IPS-15b (cell line): ENCODE data around the gene PRSS38.
"Not testable (repeated sequence)": the region's sequence is repeated elsewhere in the genome, so short reads cannot be mapped to it uniquely, and the experiment has no call there.

ENCODE experiments used
- H3K27me3 ChIP-seq: one replicate; pipeline ENCODE4 v1.6.1; 2013; ENCODE audit warnings: low read length; ENCODE audit not compliant: control insufficient read depth, insufficient read depth
- H3K36me3 ChIP-seq: one replicate; pipeline ENCODE4 v1.6.1; 2013; ENCODE audit warnings: low read length; ENCODE audit not compliant: control insufficient read depth, insufficient read depth
- H3K4me1 ChIP-seq: one replicate; pipeline ENCODE4 v1.6.1; 2013; ENCODE audit warnings: mild to moderate bottlenecking, low read length; ENCODE audit not compliant: control insufficient read depth, insufficient read depth
- H3K4me3 ChIP-seq: one replicate; pipeline ENCODE4 v1.5.1; 2013; ENCODE audit warnings: low read depth, low read length
- H3K9ac ChIP-seq: one replicate; pipeline ENCODE4 v1.6.1; 2013; ENCODE audit warnings: low read depth, mild to moderate bottlenecking, low read length
- H3K9me3 ChIP-seq: one replicate; pipeline ENCODE4 v1.6.1; 2013; ENCODE audit warnings: mild to moderate bottlenecking, low read length; ENCODE audit not compliant: control insufficient read depth, insufficient read depth

Gene PRSS38

DNA sequence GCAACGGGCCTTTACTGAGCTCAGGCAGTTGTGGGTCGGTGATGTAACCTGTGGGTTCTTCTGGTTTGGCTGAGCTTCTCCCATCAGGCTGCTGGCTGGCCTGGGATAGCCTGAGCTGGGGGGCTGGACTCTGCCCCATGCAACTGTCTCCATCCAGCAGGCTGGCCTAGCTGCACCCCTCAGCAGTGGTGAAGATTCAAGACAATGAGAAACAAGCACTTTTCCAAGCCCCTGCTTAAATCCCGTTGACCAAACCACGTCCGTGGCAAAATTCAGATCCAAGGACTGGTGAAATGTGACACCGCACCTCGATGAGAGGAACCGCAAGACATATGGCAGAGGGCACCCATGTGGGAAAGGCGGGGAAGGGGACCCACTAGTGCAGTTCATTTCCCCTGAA lies 25.6 kb downstream of the PRSS38 start:
- Histone ChIP-seq H3K4me3 (no peak overlapping the region), H3K4me1 (no peaks in the 10 kb centered on the region), H3K27me3 (no peaks in the 10 kb centered on the region), H3K9me3 (no peaks in the 10 kb centered on the region), H3K36me3 (no peaks in the 10 kb centered on the region), H3K9ac (no peak overlapping the region)

DNA sequence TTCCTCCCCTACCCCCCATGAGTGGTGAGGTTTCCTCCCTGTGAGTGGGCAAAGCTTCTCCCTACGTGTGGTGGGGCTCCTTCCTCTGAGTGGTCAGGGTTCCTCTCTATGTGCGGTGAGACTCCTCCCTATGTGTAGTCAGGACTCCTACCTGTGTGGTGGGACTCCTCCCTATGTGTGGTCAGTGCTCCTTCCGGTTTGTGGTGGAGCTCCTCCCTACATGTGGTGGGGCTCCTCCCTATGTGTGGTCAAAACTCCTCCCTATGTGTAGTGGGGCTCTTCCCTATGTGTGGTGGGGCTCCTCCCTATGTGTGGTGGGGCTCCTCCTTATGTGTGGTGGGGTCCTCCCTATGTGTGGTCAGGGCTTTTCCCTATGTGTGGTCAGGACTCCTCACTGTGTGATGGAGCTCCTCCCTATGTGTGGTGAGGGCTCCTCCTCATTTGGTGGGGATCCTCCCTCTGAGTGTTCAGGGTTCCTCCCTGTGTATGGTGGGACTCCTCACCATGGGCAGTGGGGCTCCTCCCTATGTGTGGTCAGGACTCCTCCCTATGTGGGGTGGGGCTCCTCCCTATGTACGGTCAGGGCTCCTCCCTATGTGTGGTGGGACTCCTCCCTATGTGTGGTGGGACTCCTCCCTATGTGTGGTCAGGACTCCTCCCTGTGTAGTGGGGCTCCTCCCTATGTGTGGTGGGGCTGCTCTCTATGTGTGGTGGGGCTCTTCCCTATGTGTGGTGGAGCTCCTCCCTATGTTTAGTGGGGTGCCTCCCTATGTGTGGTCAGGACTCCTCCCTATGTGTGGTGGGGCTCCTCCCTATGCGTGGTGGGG lies 29.1 kb downstream of the PRSS38 start:
- Histone ChIP-seq H3K9me3 (no peaks in the 10 kb centered on the region), H3K4me1 (no peaks in the 10 kb centered on the region), H3K9ac (no peak overlapping the region), H3K27me3 (no peaks in the 10 kb centered on the region), H3K4me3 (no peak overlapping the region), H3K36me3 (no peaks in the 10 kb centered on the region)

DNA sequence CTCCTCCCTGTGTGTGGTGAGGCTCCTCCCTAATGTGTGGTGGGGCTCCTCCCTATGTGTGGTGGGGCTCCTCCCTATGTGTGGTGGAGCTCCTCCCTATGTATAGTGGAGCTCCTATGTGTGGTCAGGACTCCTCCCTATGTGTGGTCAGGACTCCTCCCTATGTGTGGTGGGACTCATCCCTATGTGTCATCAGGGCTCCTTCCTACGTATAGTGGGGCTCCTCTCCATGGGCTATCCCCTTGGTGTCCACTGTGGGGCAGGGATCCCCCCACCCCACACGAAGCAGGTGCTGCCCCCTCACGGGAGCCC lies 29.6 kb downstream of the PRSS38 start:
- H3K4me3 ChIP-seq: no peak overlapping the region
- no peaks in the 10 kb centered on the region for H3K36me3 ChIP-seq
- H3K4me1 ChIP-seq: no peaks in the 10 kb centered on the region
- no peak overlapping the region for H3K9ac ChIP-seq
- no peaks in the 10 kb centered on the region for H3K27me3 ChIP-seq
- no peaks in the 10 kb centered on the region for H3K9me3 ChIP-seq

DNA sequence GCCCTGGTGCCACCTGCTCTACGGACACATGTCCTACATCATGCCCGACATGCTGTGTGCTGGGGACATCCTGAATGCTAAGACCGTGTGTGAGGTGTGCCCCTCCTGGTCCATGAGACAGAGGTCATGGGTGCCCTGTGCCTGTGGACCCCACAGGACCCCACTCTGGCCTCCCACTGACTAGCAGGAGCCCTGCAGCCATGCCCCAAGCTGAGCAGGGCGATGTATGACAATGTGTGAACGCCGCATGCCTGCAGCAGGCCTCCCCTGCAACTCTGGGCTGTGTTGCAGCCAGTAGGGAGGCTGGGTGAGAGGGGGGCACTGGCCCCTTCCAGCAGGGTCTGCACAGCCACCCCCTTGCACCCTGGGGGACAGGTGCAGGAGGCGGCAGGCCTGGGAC lies 30.0 kb downstream of the PRSS38 start:
- Histone ChIP-seq H3K9ac (no peak overlapping the region), H3K36me3 (no peaks in the 10 kb centered on the region), H3K27me3 (no peaks in the 10 kb centered on the region), H3K4me3 (no peak overlapping the region), H3K4me1 (no peaks in the 10 kb centered on the region), H3K9me3 (no peaks in the 10 kb centered on the region)

DNA sequence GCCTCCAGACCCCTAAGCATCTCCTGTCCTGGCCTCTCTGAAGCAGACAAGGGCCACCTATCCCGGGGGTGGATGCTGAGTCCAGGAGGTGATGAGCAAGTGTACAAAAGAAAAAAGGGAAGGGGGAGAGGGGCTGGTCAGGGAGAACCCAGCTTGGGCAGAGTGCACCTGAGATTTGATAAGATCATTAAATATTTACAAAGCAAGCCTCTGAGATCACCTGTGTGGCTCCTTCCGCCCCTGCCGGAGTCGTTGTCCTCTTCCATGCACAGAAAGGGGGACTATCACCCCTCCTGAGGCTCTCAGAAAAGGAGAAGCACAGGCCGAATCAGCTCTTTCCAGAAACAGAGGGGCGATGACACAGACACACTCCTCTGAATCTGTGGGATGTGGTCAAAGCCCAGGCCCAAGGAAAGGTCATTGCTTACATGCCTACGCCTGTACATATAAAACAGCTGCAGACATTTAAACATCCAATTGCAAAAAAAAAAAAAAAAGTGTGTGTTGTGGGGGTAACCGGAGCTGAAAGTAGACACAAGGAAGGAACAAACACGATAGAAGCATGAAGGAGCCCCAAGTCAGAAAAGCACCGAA lies 30.9 kb downstream of the PRSS38 start:
- Histone ChIP-seq H3K4me1 (no peaks in the 10 kb centered on the region), H3K36me3 (no peaks in the 10 kb centered on the region), H3K9me3 (no peaks in the 10 kb centered on the region), H3K9ac (no peak overlapping the region), H3K27me3 (no peaks in the 10 kb centered on the region), H3K4me3 (no peak overlapping the region)

DNA sequence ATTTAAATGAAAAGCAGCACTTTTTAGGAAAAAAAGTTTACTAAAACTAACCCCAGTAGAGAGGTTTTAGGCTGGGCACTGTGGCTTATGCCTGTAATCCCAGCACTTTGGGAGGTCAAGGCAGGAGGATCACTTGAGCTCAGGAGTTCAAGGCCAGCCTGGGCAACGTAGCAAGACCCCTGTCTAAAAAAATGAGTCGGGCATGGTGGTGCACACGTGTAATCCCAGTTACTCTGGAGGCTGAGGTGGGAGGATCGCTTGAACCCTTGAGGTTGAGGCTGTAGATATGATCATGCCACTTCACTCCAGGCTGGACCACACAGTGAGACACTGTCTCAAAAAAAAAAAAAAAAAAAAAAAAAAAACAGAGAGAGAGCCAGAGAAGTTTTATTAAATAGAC lies 31.6 kb downstream of the PRSS38 start:
- H3K27me3 ChIP-seq, H3K9me3 ChIP-seq: not testable (repeated sequence)

DNA sequence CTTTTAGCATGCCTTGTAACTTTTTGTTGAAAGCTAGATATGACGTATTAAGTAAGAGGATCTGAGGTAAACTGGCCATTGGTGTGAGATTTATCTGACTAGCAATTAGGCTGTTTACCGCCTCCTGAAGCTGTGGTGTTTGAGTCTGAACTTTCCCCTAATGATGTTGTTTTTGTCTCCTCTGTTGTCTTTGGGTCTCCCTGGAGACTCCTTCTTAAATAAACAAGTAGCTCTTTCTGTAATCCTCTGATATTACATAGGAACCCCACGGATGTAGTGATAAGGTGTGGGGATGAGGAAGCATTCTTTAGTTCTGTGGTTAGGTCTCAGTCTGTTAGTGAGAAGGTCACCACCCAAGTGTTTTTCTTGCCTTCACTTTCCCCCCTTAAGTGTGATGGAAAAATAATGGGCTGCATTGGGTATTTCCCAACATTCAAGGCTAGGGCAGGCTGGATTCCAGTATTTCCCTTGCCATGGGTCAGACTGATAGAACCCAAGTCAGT lies 33.0 kb downstream of the PRSS38 start:
- Histone ChIP-seq H3K9me3 (no peaks in the 10 kb centered on the region), H3K27me3 (no peaks in the 10 kb centered on the region), H3K36me3 (no peaks in the 10 kb centered on the region), H3K4me3 (no peak overlapping the region), H3K9ac (no peak overlapping the region), H3K4me1 (no peaks in the 10 kb centered on the region)

More for the DNA sequence above, 31.6 kb downstream of the PRSS38 start:
- H3K36me3 ChIP-seq, H3K4me1 ChIP-seq, H3K4me3 ChIP-seq, H3K9ac ChIP-seq: not testable (repeated sequence)

DNA sequence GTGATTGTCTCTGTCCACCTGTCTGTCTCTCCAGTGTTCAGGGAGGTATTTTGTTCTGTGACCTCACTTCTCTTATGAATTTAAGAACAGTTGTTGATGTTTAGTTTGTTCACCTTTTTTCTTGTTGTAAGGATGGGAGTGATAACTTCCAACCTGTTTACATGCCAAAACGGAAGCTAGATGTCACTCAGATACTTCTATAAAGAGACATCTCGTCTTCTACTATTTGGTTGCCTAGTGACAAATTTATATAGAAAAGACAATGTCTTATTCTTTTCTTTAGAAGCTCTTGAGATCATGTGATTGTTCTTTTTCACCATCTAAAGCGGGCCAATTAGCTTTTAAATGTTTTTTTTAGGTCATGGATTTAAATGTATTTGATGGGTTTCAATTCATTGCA lies 33.8 kb downstream of the PRSS38 start:
- H3K9ac ChIP-seq: no peak overlapping the region

DNA sequence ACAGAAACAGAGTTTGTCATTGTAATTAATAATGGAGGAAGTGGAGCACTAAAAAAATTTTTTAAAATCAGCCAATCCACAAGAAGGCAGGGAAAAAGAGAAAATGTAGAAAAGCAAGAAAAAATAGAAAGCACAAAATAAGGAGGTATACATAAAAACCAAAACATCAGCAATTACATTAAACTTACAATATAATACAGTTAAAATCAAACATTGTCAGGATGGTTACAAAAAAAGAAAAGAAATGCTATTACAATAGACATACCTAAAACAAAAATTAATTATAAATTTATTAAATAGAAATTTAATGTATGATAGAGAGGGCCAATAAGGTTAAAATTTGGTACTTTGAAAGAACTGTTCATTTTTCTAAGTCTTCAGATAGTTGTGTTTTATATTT lies 38.7 kb downstream of the PRSS38 start:
- H3K9me3 ChIP-seq: no peaks in the 10 kb centered on the region
- H3K27me3 ChIP-seq: no peaks in the 10 kb centered on the region
- no peaks in the 10 kb centered on the region for H3K36me3 ChIP-seq
- no peaks in the 10 kb centered on the region for H3K4me1 ChIP-seq
- no peak overlapping the region for H3K4me3 ChIP-seq
- no peak overlapping the region for H3K9ac ChIP-seq

More for the DNA sequence above, 33.8 kb downstream of the PRSS38 start:
- Histone ChIP-seq H3K36me3 (no peaks in the 10 kb centered on the region), H3K27me3 (no peaks in the 10 kb centered on the region), H3K4me1 (no peaks in the 10 kb centered on the region), H3K4me3 (no peak overlapping the region), H3K9me3 (no peaks in the 10 kb centered on the region)

DNA sequence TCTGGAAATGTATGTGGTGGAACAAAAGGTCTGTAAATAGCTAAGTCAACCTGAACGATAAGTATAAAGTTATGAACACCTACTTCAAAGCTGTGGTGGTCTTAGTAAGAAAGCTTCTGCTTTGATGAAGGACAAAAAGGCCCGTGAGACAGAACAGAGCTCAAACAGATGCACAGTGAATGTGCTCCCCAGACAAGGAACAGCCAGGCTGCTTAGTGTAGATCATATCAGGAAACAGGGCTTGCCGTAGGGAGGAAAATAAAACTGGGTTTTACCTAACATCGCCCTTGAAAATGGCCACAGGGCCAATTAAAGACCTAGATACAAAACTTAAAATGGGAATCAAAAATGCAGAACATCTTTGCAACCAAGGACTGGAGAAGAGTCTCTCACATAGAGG lies 40.2 kb downstream of the PRSS38 start:
- no peak overlapping the region for H3K4me3 ChIP-seq
- H3K9me3 ChIP-seq: no peaks in the 10 kb centered on the region
- no peak overlapping the region for H3K9ac ChIP-seq
- no peaks in the 10 kb centered on the region for H3K36me3 ChIP-seq
- H3K4me1 ChIP-seq: no peaks in the 10 kb centered on the region
- no peaks in the 10 kb centered on the region for H3K27me3 ChIP-seq

DNA sequence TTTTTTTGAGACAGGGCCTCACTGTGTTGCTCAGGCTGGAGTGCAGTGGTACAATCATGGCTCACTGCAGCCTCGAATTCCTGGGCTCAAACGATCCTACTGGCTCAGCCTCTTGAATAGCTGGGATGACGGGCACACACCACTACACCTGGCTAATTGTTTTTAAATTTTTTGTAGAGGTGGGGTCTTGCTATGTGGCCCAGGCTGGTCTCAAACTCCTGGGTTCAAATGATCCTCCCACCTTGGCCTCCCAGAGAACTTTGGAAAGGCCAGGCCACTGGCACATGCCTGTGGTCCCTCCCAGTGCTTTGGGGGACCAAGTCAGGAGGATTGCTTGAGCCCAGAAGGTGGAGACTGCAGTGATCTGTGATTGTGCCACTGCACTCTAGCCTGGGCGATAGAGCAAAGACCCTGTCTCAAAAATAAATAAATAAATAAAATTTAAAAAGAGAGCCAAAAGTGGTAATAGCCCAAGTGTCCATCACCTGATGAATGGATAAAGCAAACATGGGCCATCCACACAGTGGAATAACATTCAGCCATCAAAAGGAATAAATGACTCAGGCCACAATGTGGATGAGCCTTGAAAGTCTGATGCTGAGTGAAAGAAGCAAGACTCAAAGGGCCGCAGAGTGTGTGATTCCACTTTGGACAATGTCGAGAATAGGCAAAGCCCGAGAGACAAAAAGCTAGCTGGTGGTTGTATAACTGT lies 40.8 kb downstream of the PRSS38 start:
- Histone ChIP-seq H3K27me3 (no peaks in the 10 kb centered on the region), H3K4me3 (no peak overlapping the region), H3K36me3 (no peaks in the 10 kb centered on the region), H3K9ac (no peak overlapping the region), H3K9me3 (no peaks in the 10 kb centered on the region), H3K4me1 (no peaks in the 10 kb centered on the region)

DNA sequence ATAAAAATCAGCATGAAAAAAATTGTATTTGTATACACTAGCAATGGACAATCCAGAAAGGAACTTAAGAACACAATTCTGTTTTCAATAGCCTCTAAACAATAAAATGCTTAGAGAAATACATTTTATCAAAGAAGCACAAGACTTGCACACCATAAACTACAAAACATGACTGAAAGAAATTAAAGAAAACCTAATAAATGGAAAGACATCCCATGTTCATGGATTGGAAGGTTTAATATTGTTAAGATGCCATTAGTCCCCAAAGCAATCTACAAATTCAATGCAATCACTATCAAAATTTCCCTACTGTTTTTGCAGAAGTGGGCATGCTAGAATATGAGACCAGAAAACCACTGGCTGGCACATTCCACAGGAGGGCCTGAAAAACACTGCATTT lies 49.4 kb downstream of the PRSS38 start:
- no peak overlapping the region for H3K9ac ChIP-seq
- no peaks in the 10 kb centered on the region for H3K36me3 ChIP-seq
- H3K4me3 ChIP-seq: no peak overlapping the region
- H3K9me3 ChIP-seq: no peaks in the 10 kb centered on the region
- H3K4me1 ChIP-seq: no peaks in the 10 kb centered on the region
- H3K27me3 ChIP-seq: no peaks in the 10 kb centered on the region
